ENCODE measurements around the gene ALG12. TPM values are rescaled to one million over a fixed set of nuclear protein-coding genes. Genes with fewer than 3 reads are reported as not detected.
"Not testable (repeated sequence)": the region's sequence is repeated elsewhere in the genome, so short reads cannot be mapped to it uniquely, and the experiment has no call there.

The ALG12 gene
- total RNA-seq, 1 experiment from 2014 or later = 32.9 TPM

GRCh38 chr22:49953027-49953679, 34.9 kb upstream of the ALG12 start:
- DNase-seq = no peak
- no peak overlapping the region for H3K4me3 ChIP-seq (ENCODE audit: insufficient read depth, low read depth, low read length)
- H3K36me3 ChIP-seq (replicated peaks; ENCODE audit: control insufficient read depth, insufficient read depth, low read length) = no peaks in the 10 kb centered on the region
- H3K27me3 ChIP-seq (ENCODE audit: control insufficient read depth, insufficient read depth, low read length) = no peaks in the 10 kb centered on the region

- Histone ChIP-seq H3K27me3 (ENCODE audit: control insufficient read depth, insufficient read depth, low read length) (no peaks in the 10 kb centered on the region), H3K4me3 (ENCODE audit: insufficient read depth, low read depth, low read length) (no peak overlapping the region)
- DNase-seq = peak; percentile 82
Measured at GRCh38 chr22:49951986-49952896, 34.0 kb upstream of the ALG12 start.

GRCh38 chr22:49951678-49951985, 33.4 kb upstream of the ALG12 start:
- no peak for DNase-seq
- Histone ChIP-seq H3K4me3 (ENCODE audit: insufficient read depth, low read depth, low read length) (no peak overlapping the region), H3K36me3 (replicated peaks; ENCODE audit: control insufficient read depth, insufficient read depth, low read length) (no peaks in the 10 kb centered on the region), H3K27me3 (ENCODE audit: control insufficient read depth, insufficient read depth, low read length) (no peaks in the 10 kb centered on the region)

More at GRCh38 chr22:49951986-49952896, 34.0 kb upstream of the ALG12 start:
- H3K36me3 ChIP-seq (replicated peaks; ENCODE audit: control insufficient read depth, insufficient read depth, low read length) = no peaks in the 10 kb centered on the region

GRCh38 chr22:49951000-49951677, 32.9 kb upstream of the ALG12 start:
- no peaks in the 10 kb centered on the region for H3K36me3 ChIP-seq (replicated peaks; ENCODE audit: control insufficient read depth, insufficient read depth, low read length)
- H3K27me3 ChIP-seq (ENCODE audit: control insufficient read depth, insufficient read depth, low read length) = no peaks in the 10 kb centered on the region
- no peak overlapping the region for H3K4me3 ChIP-seq (ENCODE audit: insufficient read depth, low read depth, low read length)
- peak; percentile 84 for DNase-seq

GRCh38 chr22:49950396-49950994, 32.3 kb upstream of the ALG12 start:
- no peak overlapping the region for H3K4me3 ChIP-seq (ENCODE audit: insufficient read depth, low read depth, low read length)
- H3K36me3 ChIP-seq (replicated peaks; ENCODE audit: control insufficient read depth, insufficient read depth, low read length) = no peaks in the 10 kb centered on the region
- H3K27me3 ChIP-seq (ENCODE audit: control insufficient read depth, insufficient read depth, low read length) = no peaks in the 10 kb centered on the region
- DNase-seq = peak; percentile 78

GRCh38 chr22:49949914-49950292, 31.7 kb upstream of the ALG12 start:
- Histone ChIP-seq H3K27me3 (ENCODE audit: control insufficient read depth, insufficient read depth, low read length) (no peaks in the 10 kb centered on the region), H3K36me3 (replicated peaks; ENCODE audit: control insufficient read depth, insufficient read depth, low read length) (no peaks in the 10 kb centered on the region), H3K4me3 (ENCODE audit: insufficient read depth, low read depth, low read length) (no peak overlapping the region)
- DNase-seq = no peak

- H3K36me3 ChIP-seq (replicated peaks; ENCODE audit: control insufficient read depth, insufficient read depth, low read length) = no peaks in the 10 kb centered on the region
- DNase-seq = no peak
- H3K27me3 ChIP-seq (ENCODE audit: control insufficient read depth, insufficient read depth, low read length) = no peaks in the 10 kb centered on the region
- no peak overlapping the region for H3K4me3 ChIP-seq (ENCODE audit: insufficient read depth, low read depth, low read length)
Measured at GRCh38 chr22:49948958-49949913, 31.0 kb upstream of the ALG12 start.

- no peak for DNase-seq
- H3K4me3 ChIP-seq (ENCODE audit: insufficient read depth, low read depth, low read length) = no peak overlapping the region
- no peaks in the 10 kb centered on the region for H3K27me3 ChIP-seq (ENCODE audit: control insufficient read depth, insufficient read depth, low read length)
- no peaks in the 10 kb centered on the region for H3K36me3 ChIP-seq (replicated peaks; ENCODE audit: control insufficient read depth, insufficient read depth, low read length)
Measured at GRCh38 chr22:49948116-49948957, 30.1 kb upstream of the ALG12 start.

- Histone ChIP-seq H3K27me3 (ENCODE audit: control insufficient read depth, insufficient read depth, low read length) (no peaks in the 10 kb centered on the region), H3K4me3 (ENCODE audit: insufficient read depth, low read depth, low read length) (no peak overlapping the region), H3K36me3 (replicated peaks; ENCODE audit: control insufficient read depth, insufficient read depth, low read length) (no peaks in the 10 kb centered on the region)
- no peak for DNase-seq
Measured at GRCh38 chr22:49947296-49947622, 29.0 kb upstream of the ALG12 start.

GRCh38 chr22:49946612-49947295, 28.5 kb upstream of the ALG12 start:
- DNase-seq = peak; percentile 82
- Histone ChIP-seq H3K4me3 (ENCODE audit: insufficient read depth, low read depth, low read length) (no peak overlapping the region), H3K27me3 (ENCODE audit: control insufficient read depth, insufficient read depth, low read length) (no peaks in the 10 kb centered on the region), H3K36me3 (replicated peaks; ENCODE audit: control insufficient read depth, insufficient read depth, low read length) (no peaks in the 10 kb centered on the region)

GRCh38 chr22:49945042-49945794, 27.0 kb upstream of the ALG12 start:
- H3K36me3 ChIP-seq (replicated peaks; ENCODE audit: control insufficient read depth, insufficient read depth, low read length); DNase-seq; H3K4me3 ChIP-seq (ENCODE audit: insufficient read depth, low read depth, low read length); H3K27me3 ChIP-seq (ENCODE audit: control insufficient read depth, insufficient read depth, low read length): not testable (repeated sequence)

GRCh38 chr22:49944399-49944891, 26.2 kb upstream of the ALG12 start:
- DNase-seq = no peak
- no peak overlapping the region for H3K4me3 ChIP-seq (ENCODE audit: insufficient read depth, low read depth, low read length)
- H3K36me3 ChIP-seq (replicated peaks; ENCODE audit: control insufficient read depth, insufficient read depth, low read length) = no peaks in the 10 kb centered on the region
- no peaks in the 10 kb centered on the region for H3K27me3 ChIP-seq (ENCODE audit: control insufficient read depth, insufficient read depth, low read length)

All from H7 (cell line).